Progenitor cell of endocrine pancreas (in vitro differentiated cells): ENCODE measurements around the gene TPRA1. TPM values are rescaled to one million over a fixed set of nuclear protein-coding genes. Genes with fewer than 3 reads are reported as not detected.
A peak's percentile ranks its signal among the peaks of the same experiment; 100 is the strongest.

ENCODE experiments used
- DNase-seq: peaks from one replicate; pipeline ENCODE4 v3.0.0; 2021; ENCODE audit warnings: low spot score; ENCODE audit not compliant: unreplicated experiment
- H3K27ac Mint-ChIP-seq: 2 replicates; pipeline ENCODE4 v1.8.0; 2021; ENCODE audit warnings: mild to moderate bottlenecking, moderate library complexity, mixed read lengths
- H3K27me3 Mint-ChIP-seq: 2 replicates; pipeline ENCODE4 v1.8.0; 2021; ENCODE audit warnings: mixed read lengths
- H3K36me3 Mint-ChIP-seq: 2 replicates; pipeline ENCODE4 v1.8.0; 2022; ENCODE audit warnings: mixed read lengths; ENCODE audit not compliant: insufficient read depth
- H3K4me1 Mint-ChIP-seq: 2 replicates; pipeline ENCODE4 v1.8.0; 2021; ENCODE audit warnings: low read depth, mixed read lengths
- H3K4me3 Mint-ChIP-seq: 2 replicates; pipeline ENCODE4 v1.8.0; 2021; ENCODE audit warnings: low read depth, mild to moderate bottlenecking, moderate library complexity, mixed read lengths
- H3K9me3 Mint-ChIP-seq: 2 replicates; pipeline ENCODE4 v1.8.0; 2021; ENCODE audit warnings: low read depth, mixed read lengths
- total RNA-seq: library from RNA; stranded (reverse); gene quantifications from 2 replicates; pipeline ENCODE4 v1.2.1, GENCODE V29; 2021
- TF ChIP-seq, protein P1 (sequence below): fragments of 200-600 bp; sonication (generic); IDR thresholded peaks from one replicate; pipeline ENCODE4 v1.5.0; 2021; ENCODE audit warnings: antibody characterized with exemption, mild to moderate bottlenecking; ENCODE audit not compliant: unreplicated experiment

The TPRA1 gene
- total RNA-seq, 1 donor from 2014 or later, result 25.1 TPM

DNA sequence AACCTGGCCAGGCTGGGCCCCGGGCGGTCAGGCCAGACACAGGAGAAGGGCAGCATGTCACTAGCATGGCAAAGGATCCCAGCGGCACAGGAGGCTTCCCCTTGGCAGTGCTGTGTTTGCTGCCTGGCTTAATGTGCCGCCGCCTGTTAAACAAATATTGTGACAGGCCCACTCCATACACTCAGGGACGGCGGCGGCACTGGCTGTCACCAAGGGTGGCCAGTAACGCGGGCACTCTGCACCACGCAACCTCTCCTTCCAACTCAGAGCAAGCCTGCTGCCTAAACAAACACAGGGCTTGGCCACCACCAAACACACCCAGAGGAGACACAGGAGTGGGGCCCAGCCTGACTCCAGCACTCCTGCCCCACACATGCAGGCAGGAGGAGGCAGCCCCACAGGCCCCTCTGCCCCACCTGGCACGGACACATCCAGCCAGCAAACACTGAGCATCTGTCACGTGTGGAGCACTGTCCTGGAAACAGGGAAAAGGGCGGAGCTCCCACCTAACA, 48.0 kb downstream of the TPRA1 start:
- TF ChIP-seq, protein P1, sequence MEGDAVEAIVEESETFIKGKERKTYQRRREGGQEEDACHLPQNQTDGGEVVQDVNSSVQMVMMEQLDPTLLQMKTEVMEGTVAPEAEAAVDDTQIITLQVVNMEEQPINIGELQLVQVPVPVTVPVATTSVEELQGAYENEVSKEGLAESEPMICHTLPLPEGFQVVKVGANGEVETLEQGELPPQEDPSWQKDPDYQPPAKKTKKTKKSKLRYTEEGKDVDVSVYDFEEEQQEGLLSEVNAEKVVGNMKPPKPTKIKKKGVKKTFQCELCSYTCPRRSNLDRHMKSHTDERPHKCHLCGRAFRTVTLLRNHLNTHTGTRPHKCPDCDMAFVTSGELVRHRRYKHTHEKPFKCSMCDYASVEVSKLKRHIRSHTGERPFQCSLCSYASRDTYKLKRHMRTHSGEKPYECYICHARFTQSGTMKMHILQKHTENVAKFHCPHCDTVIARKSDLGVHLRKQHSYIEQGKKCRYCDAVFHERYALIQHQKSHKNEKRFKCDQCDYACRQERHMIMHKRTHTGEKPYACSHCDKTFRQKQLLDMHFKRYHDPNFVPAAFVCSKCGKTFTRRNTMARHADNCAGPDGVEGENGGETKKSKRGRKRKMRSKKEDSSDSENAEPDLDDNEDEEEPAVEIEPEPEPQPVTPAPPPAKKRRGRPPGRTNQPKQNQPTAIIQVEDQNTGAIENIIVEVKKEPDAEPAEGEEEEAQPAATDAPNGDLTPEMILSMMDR, result no peak
- peak overlapping the region; percentile 71 for H3K27ac Mint-ChIP-seq
- peaks cover 21% of the 10 kb centered on the region for H3K27me3 Mint-ChIP-seq
- no peaks in the 10 kb centered on the region for H3K36me3 Mint-ChIP-seq
- H3K4me3 Mint-ChIP-seq, result no peak overlapping the region
- DNase-seq, result no peak
- no peaks in the 10 kb centered on the region for H3K9me3 Mint-ChIP-seq
- H3K4me1 Mint-ChIP-seq, result peaks cover 12% of the 10 kb centered on the region

DNA sequence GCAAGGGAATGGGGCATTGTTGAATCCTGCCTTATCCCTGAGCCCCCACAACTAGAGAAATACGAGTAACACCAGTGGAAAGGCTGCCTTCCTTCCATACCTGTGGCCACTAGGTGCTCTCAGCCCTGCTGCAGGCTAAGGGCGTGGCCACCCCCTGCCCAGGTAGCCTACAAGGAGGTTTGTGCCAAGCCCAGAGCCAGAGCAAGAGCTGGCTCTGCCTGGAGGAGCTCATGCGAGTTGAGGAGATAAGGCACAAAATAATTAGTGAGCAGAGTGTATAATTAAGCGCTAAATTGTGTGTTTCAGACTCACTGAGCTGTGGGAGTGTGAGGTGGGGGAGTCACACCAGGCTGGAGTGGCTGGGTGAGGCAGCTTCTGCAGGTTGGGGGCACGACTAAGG, 49.2 kb downstream of the TPRA1 start:
- Mint-ChIP-seq H3K36me3 (no peaks in the 10 kb centered on the region), H3K4me3 (no peak overlapping the region), H3K4me1 (peaks cover 17% of the 10 kb centered on the region), H3K27ac (no peak overlapping the region), H3K27me3 (peaks cover 16% of the 10 kb centered on the region), H3K9me3 (no peaks in the 10 kb centered on the region)
- no peak for DNase-seq
- TF ChIP-seq, protein P1, result no peak

DNA sequence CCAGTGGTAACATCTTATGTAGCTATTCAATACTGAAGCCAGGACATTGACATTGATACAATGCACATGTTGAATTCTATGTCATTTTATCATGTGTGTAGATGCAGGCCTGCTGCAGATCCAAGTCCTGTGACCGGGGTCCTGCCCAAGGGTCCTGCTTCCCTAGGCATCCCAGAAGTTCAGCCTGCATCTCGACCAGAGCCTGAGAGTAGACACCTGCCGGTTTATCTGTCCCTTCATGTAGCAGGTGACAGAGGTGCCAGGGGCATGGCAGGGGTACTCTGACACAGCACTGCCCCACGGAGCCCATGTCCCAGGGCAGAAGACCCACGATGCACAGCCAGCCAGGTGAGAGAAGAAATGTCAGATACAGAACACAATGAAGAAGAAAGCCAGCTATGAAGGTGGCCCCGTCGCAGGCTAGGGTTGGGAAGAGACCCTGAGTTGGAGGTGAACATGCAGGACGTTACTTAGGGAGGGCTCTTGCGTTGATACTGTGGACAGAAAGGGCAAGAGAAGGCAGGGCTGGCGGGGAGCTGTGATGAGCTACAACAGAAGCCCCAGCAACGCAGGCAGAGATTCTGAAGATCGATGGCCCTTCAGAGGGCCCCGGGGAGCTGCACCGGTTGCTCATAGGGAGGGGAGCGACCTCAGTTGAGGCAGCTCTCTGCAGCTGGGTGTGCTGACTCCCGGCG, 51.0 kb downstream of the TPRA1 start:
- peaks cover 16% of the 10 kb centered on the region for H3K27me3 Mint-ChIP-seq
- peaks cover 17% of the 10 kb centered on the region for H3K4me1 Mint-ChIP-seq

DNA sequence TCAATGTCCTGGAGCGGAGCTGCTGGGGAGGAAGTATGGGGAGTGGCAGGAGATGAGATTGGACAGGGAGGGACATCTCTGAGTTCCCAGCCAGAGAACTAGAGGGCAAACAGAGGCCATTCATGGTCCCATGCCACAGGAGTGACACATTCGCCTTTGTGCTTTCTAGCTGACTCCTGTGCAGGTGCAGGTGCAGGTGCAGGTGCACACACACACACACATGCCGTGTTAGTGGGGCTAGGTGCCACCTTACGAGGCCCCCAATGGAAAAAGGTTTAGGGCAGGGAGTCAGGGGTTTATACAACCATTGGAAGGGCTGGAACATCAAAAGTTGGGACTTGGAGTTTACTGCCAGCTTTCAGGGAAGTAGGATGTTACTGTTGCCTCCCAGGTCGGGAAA, 52.0 kb downstream of the TPRA1 start:
- peaks cover 19% of the 10 kb centered on the region for H3K27me3 Mint-ChIP-seq
- H3K4me3 Mint-ChIP-seq, result no peak overlapping the region
- no peak for DNase-seq
- H3K27ac Mint-ChIP-seq, result no peak overlapping the region
- no peaks in the 10 kb centered on the region for H3K36me3 Mint-ChIP-seq
- H3K4me1 Mint-ChIP-seq, result peaks cover 16% of the 10 kb centered on the region
- H3K9me3 Mint-ChIP-seq, result no peaks in the 10 kb centered on the region
- TF ChIP-seq, protein P1, result no peak

More for the DNA sequence above, 51.0 kb downstream of the TPRA1 start:
- Mint-ChIP-seq H3K4me3 (no peak overlapping the region), H3K9me3 (no peaks in the 10 kb centered on the region), H3K36me3 (no peaks in the 10 kb centered on the region), H3K27ac (no peak overlapping the region)
- no peak for DNase-seq
- TF ChIP-seq, protein P1, result no peak

DNA sequence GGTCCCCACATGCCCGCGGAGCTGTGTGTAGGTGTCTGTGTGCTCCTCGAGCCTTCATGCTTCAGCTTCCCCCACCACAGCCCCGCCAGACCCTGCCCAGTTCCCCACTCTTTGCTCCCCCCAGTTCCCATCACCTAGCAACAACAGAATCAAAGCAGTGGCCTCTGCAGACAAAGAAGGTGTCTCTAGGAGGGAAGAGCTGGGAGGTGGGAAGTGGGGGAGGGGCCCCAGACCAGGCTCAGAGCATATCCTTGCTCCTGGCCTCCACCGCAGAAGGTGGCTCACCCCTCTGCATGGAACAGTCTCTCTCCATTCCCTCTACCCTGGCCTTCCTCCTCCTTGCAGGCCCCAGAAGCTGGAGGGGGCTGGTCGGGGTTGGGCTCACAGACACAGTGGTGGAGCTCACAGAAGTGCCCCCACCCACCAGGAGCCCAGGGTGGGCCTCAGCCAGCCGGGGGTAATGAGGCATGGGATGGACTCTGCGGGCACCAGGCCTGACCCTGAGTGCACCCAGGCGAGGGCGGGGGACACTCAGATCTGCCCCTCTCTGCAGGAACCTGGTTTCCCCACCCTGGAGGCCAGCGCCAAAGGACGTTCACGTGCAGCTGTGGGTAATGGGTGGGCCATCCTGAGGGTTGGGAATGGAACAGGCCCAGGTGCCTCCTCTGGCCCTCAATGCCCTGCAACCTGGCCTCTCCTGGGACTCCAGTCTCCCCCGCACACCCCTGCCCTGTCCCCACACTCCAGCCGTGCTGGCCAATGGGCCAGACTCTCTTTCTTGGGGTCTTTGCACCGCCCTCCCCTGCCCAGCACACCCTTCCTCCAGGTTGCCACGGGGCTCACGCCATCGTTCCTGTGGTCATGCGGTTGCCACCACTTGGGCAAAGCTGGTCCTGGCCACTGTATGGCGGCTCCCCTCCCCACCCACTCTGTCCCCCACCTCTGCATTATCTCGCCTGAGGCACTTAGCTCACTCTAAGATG, 53.4 kb downstream of the TPRA1 start:
- H3K4me3 Mint-ChIP-seq, result no peak overlapping the region
- no peak for DNase-seq
- no peaks in the 10 kb centered on the region for H3K9me3 Mint-ChIP-seq
- H3K27me3 Mint-ChIP-seq, result peaks cover 19% of the 10 kb centered on the region
- H3K36me3 Mint-ChIP-seq, result no peaks in the 10 kb centered on the region
- peaks cover 9% of the 10 kb centered on the region for H3K4me1 Mint-ChIP-seq
- no peak overlapping the region for H3K27ac Mint-ChIP-seq
- TF ChIP-seq, protein P1, result no peak
